Endothelial cell of umbilical vein (primary cell): Measurements from ENCODE around the gene SERINC2. TPM values are rescaled to one million over a fixed set of nuclear protein-coding genes. Genes with fewer than 3 reads are reported as not detected.

ENCODE experiments used
- BruUV-seq: library from RNA; stranded (reverse); fragments of 400-500 nt; replicated peaks from 2 replicates; lab custom pipeline; 2021; lab: Mats Ljungman, UMichigan
- CTCF ChIA-PET: fragments of 300-600, 350-600 bp; sonication (Branson Sonifier 250); formaldehyde crosslinking; loops from one replicate; lab custom pipeline; 2021; ENCODE audit warnings: antibody characterized with exemption, inconsistent platforms; lab: Charles Lee
- POLR2A ChIA-PET: fragments of 300-600, 350-600 bp; sonication (Branson Sonifier 250); formaldehyde crosslinking; loops from one replicate; lab custom pipeline; 2021; ENCODE audit warnings: antibody characterized with exemption, inconsistent platforms; lab: Charles Lee
- DNase-seq: peaks from one replicate; pipeline ENCODE4 v3.0.0-alpha.2; 2011; ENCODE audit warnings: low read depth, low spot score
- FAIRE-seq: peaks from 2 replicates; lab custom pipeline; 2011; peaks lifted over from hg19 to GRCh38; lab: Jason Lieb, UNC
- H2AFZ ChIP-seq: 2 replicates; pipeline ENCODE4 v1.6.0; 2012; ENCODE audit warnings: low read depth, low read length, control low read depth, inconsistent platforms
- H3K27ac ChIP-seq: 2 replicates; pipeline ENCODE4 v1.5.1; 2011; ENCODE audit warnings: low read depth, mild to moderate bottlenecking, control low read depth, low read length, moderate library complexity; ENCODE audit not compliant: insufficient read depth
- H3K27me3 ChIP-seq, 2 experiments: 2 replicates each; pipeline versions ENCODE4 v1.6.0 to v1.6.1; 2011; ENCODE audit warnings: low read length in 2 of 2, mixed read lengths in 1 of 2; ENCODE audit not compliant: control insufficient read depth in 2 of 2, insufficient read depth in 2 of 2
- H3K36me3 ChIP-seq, 2 experiments: 2 replicates in 1 of 2; 3 replicates in 1 of 2; pipeline ENCODE4 v1.5.1; 2011; ENCODE audit warnings: low read length in 2 of 2, mild to moderate bottlenecking in 1 of 2, moderate library complexity in 1 of 2; ENCODE audit not compliant: control insufficient read depth in 2 of 2, insufficient read depth in 2 of 2; ENCODE audit errors: extremely low read depth in 1 of 2
- H3K4me1 ChIP-seq: 3 replicates; pipeline ENCODE4 v1.5.1; 2011; ENCODE audit warnings: mild to moderate bottlenecking, low read length; ENCODE audit not compliant: control insufficient read depth, insufficient read depth; ENCODE audit errors: extremely low read depth
- H3K4me2 ChIP-seq: 2 replicates; pipeline ENCODE4 v1.6.1; 2011; ENCODE audit warnings: low read length, control low read depth, mixed read lengths; ENCODE audit not compliant: insufficient read depth
- H3K4me3 ChIP-seq, 3 experiments: fragments of 200-600 bp in 1 of 3; sonication (generic), shearing (Covaris generic) in 1 of 3; replicated peaks in 1 of 3; 2 replicates each; pipeline ENCODE4 v1.5.1; 2011 to 2016; ENCODE audit warnings: control low read depth in 3 of 3, low read length in 3 of 3, mild to moderate bottlenecking in 2 of 3, inconsistent platforms in 1 of 3, low read depth in 1 of 3, moderate library complexity in 1 of 3; ENCODE audit not compliant: insufficient read depth in 1 of 3
- H3K79me2 ChIP-seq: 2 replicates; pipeline ENCODE4 v1.6.0; 2012; ENCODE audit warnings: low read length, inconsistent platforms; ENCODE audit not compliant: control insufficient read depth, insufficient read depth
- H3K9ac ChIP-seq: replicated peaks from 2 replicates; pipeline ENCODE3; 2011; ENCODE audit warnings: low read length, control low read depth; ENCODE audit not compliant: insufficient read depth; ENCODE audit errors: extremely low read depth
- H3K9me1 ChIP-seq: replicated peaks from 3 replicates; pipeline ENCODE4 v1.6.0; 2011; ENCODE audit warnings: mild to moderate bottlenecking, low read length; ENCODE audit not compliant: control insufficient read depth, insufficient read depth; ENCODE audit errors: extremely low read depth
- H3K9me3 ChIP-seq: replicated peaks from 2 replicates; pipeline ENCODE4 v1.5.1; 2012; ENCODE audit warnings: low read length, inconsistent platforms; ENCODE audit not compliant: control insufficient read depth, insufficient read depth
- H4K20me1 ChIP-seq: replicated peaks from 2 replicates; pipeline ENCODE3; 2011; ENCODE audit warnings: mild to moderate bottlenecking, low read length; ENCODE audit not compliant: control insufficient read depth, insufficient read depth; ENCODE audit errors: extremely low read depth
- CTCF ChIP-seq, 2 donors: IDR thresholded peaks; 1 replicate in 1 of 2; 2 replicates in 1 of 2; pipeline ENCODE4 v1.5.1; 2011; ENCODE audit warnings: low read length in 2 of 2, mild to moderate bottlenecking in 2 of 2, moderate library complexity in 2 of 2, control low read depth in 1 of 2, inconsistent platforms in 1 of 2, low read depth in 1 of 2; ENCODE audit not compliant: insufficient read depth in 1 of 2; ENCODE audit errors: extremely low read depth in 1 of 2
- EZH2 ChIP-seq: IDR thresholded peaks from 2 replicates; pipeline ENCODE4 v1.6.1; 2012; ENCODE audit warnings: borderline replicate concordance, low read depth, mild to moderate bottlenecking, moderate library complexity, low read length, inconsistent platforms; ENCODE audit not compliant: severe bottlenecking
- FOS ChIP-seq: IDR thresholded peaks from 2 replicates; pipeline ENCODE4 v1.6.1; 2011; ENCODE audit warnings: mild to moderate bottlenecking, low read length, moderate library complexity, borderline replicate concordance; ENCODE audit not compliant: insufficient read depth
- GATA2 ChIP-seq: IDR thresholded peaks from 2 replicates; pipeline ENCODE4 v1.7.0; 2011; ENCODE audit warnings: low read depth, mild to moderate bottlenecking, moderate library complexity, mixed read lengths, low read length; ENCODE audit not compliant: insufficient read length, insufficient read depth
- JUN ChIP-seq: IDR thresholded peaks from 2 replicates; pipeline ENCODE4 v1.6.1; 2011; ENCODE audit warnings: borderline replicate concordance, low read depth; ENCODE audit not compliant: insufficient read length, insufficient read depth
- MAX ChIP-seq: IDR thresholded peaks from 2 replicates; pipeline ENCODE4 v1.6.1; 2011; ENCODE audit not compliant: insufficient read depth, insufficient read length
- MYC ChIP-seq: IDR thresholded peaks from one replicate; pipeline ENCODE4 v1.6.1; 2011; ENCODE audit warnings: mild to moderate bottlenecking, low read depth, low read length
- POLR2A ChIP-seq: IDR thresholded peaks from 2 replicates; pipeline ENCODE4 v1.6.1; 2012; ENCODE audit warnings: low read depth, mild to moderate bottlenecking, control low read depth, low read length
- POLR2AphosphoS5 ChIP-seq: IDR thresholded peaks from 2 replicates; pipeline ENCODE4 v1.6.1; 2012; ENCODE audit warnings: low read depth, mild to moderate bottlenecking, control low read depth, low read length, moderate library complexity; ENCODE audit not compliant: insufficient read depth
- dilution Hi-C: fragments of 300-500 bp; cut with MboI; formaldehyde crosslinking; loops from one replicate; pipeline ENCODE4 v1.15.0; 2019; ENCODE audit warnings: low sequenced_read_pairs; ENCODE audit not compliant: extremely low pct_ligation_motif_present
- intact Hi-C: fragments of 100-400 bp; cut with micrococcal nuclease; formaldehyde crosslinking; loops from one replicate; pipeline ENCODE4 v1.10.0; 2022
- polyA plus RNA-seq, 4 experiments: library from polyadenylated mRNA; depleted of rRNA in 3 of 4; stranded (reverse) in 3 of 4; unstranded in 1 of 4; fragments of >200 nt; gene quantifications; 2 replicates each; pipeline versions ENCODE4 v1.2.1 to v1.2.3, GENCODE V29; 2011 to 2012; ENCODE audit warnings: missing spikeins in 1 of 4
- total RNA-seq: library from RNA; stranded (reverse); gene quantifications from 2 replicates; pipeline ENCODE4 v1.2.3, GENCODE V29; 2021

Gene SERINC2
- total and polyA plus RNA-seq, 2 donors (not counting 3 experiments of a cell fraction or from before 2014, with no cell fraction given): 19.4 to 34.6 TPM

GRCh38 chr1:31405578-31406245 lies 7.3 kb upstream of the SERINC2 start:
- Histone ChIP-seq H3K36me3 (no peaks in the 10 kb centered on the region), H3K4me3 (no peak overlapping the region), H3K27me3 (peaks cover 2 to 8% of the 10 kb centered on the region in 2 experiments), H3K79me2 (no peaks in the 10 kb centered on the region), H3K9ac (no peak overlapping the region), H3K4me2 (no peak overlapping the region), H2AFZ (no peak overlapping the region), H3K9me1 (no peaks in the 10 kb centered on the region), H3K27ac (no peak overlapping the region), H3K9me3 (no peaks in the 10 kb centered on the region), H4K20me1 (no peaks in the 10 kb centered on the region), H3K4me1 (no peaks in the 10 kb centered on the region)
- no peak for TF ChIP-seq FOS
- dilution Hi-C loops (no loop called here), intact Hi-C loops (no loop called here)
- no peak for FAIRE-seq
- no TSS peak for BruUV-seq
- ChIA-PET POLR2A (no interaction called here), CTCF (interaction anchor here (1.0 to 2.2 kb wide), 2 partner anchors 11 to 16 kb away, joined by 4 to 8 read pairs; no protein-coding TSS in a partner anchor)
- no peak for DNase-seq

GRCh38 chr1:31407029-31407626 lies 5.9 kb upstream of the SERINC2 start:
- no TSS peak for BruUV-seq
- dilution Hi-C loops: no loop called here
- no peak for FAIRE-seq
- Histone ChIP-seq H3K27me3 (peaks cover 3 to 19% of the 10 kb centered on the region in 2 experiments), H3K27ac (no peak overlapping the region), H3K36me3 (no peaks in the 10 kb centered on the region), H3K9me1 (no peaks in the 10 kb centered on the region), H3K4me2 (no peak overlapping the region), H3K9me3 (no peaks in the 10 kb centered on the region), H2AFZ (no peak overlapping the region), H3K4me1 (no peaks in the 10 kb centered on the region), H3K4me3 (no peak overlapping the region), H3K79me2 (no peaks in the 10 kb centered on the region), H4K20me1 (no peaks in the 10 kb centered on the region), H3K9ac (no peak overlapping the region)
- TF ChIP-seq GATA2 (no peak), CTCF (IDR thresholded peaks at IDR 0.05; ENCODE audit: extremely low read depth in 1 of 2, insufficient read depth in 1 of 2, low read depth in 1 of 2, low read length in 2 of 2) (no peak), JUN (no peak), MAX (no peak), POLR2AphosphoS5 (no peak), FOS (no peak), EZH2 (no peak), POLR2A (no peak), MYC (no peak)
- ChIA-PET POLR2A (no interaction called here), CTCF (interaction anchor here (2.2 kb wide), 1 partner anchor 14 kb away, joined by 8 read pairs; no protein-coding TSS in a partner anchor)
- DNase-seq: no peak
- intact Hi-C loops: no loop called here
